Body of pancreas (tissue), 4 donors: ENCODE results near the gene P4HA1. TPM values are rescaled to one million over a fixed set of nuclear protein-coding genes. Genes with fewer than 3 reads are reported as not detected.

ENCODE experiments used
- ATAC-seq: fragments of 150-250 bp; one replicate; pipeline ENCODE4 v1.9.1; 2016
- DNase-seq, 4 donors: peaks; one replicate each; pipeline ENCODE4 v3.0.0-alpha.2; 2019
- H3K27ac ChIP-seq, 4 donors: fragments of 200-600 bp; sonication (generic); 1 replicate in 3 of 4; 2 replicates in 1 of 4; pipeline versions ENCODE4 v1.5.1 to v1.6.1; 2016 to 2019; ENCODE audit warnings: mild to moderate bottlenecking in 1 of 4, mixed read lengths in 1 of 4, moderate library complexity in 1 of 4
- H3K27me3 ChIP-seq, 2 donors: fragments of 200-600 bp; sonication (generic); one replicate each; pipeline ENCODE4 v1.6.0; 2016; ENCODE audit warnings: mild to moderate bottlenecking in 1 of 2
- H3K36me3 ChIP-seq, 2 donors: fragments of 200-600 bp; sonication (generic); replicated peaks in 1 of 2; 2 replicates each; pipeline ENCODE4 v1.5.1; 2016; ENCODE audit warnings: low read depth in 2 of 2; ENCODE audit not compliant: insufficient read depth in 1 of 2
- H3K4me1 ChIP-seq: fragments of 200-600 bp; sonication (generic); one replicate; pipeline ENCODE4 v1.6.0; 2016
- H3K4me3 ChIP-seq, 2 donors: fragments of 200-600 bp; sonication (generic); 1 replicate in 1 of 2; 2 replicates in 1 of 2; pipeline ENCODE4 v1.5.1; 2016 to 2019
- H3K9me3 ChIP-seq, 3 donors: fragments of 200-600 bp; sonication (generic); 1 replicate in 2 of 3; 2 replicates in 1 of 3; pipeline ENCODE4 v1.5.1; 2016
- CTCF ChIP-seq, 7 experiments: fragments of 450-650 bp in 4 of 7; fragments of 200-600 bp in 3 of 7; sonication (generic) in 3 of 7; IDR thresholded peaks; one replicate each; pipeline ENCODE4 v1.5.1; 2016 to 2019; ENCODE audit warnings: antibody characterized with exemption in 7 of 7
- POLR2A ChIP-seq, 3 donors: fragments of 450-650 bp; IDR thresholded peaks; one replicate each; pipeline ENCODE4 v1.6.1; 2016; ENCODE audit warnings: antibody characterized with exemption in 3 of 3, mild to moderate bottlenecking in 2 of 3
- WGBS, 2 donors: methylation state at CpG; one replicate each; pipeline ENCODE4 v1.1.5; 2017; 5-methylcytosine and 5-hydroxymethylcytosine counted together
- intact Hi-C: fragments of 100-400 bp; cut with DNase I; formaldehyde crosslinking; loops from one replicate; pipeline ENCODE4 v1.15.1; 2023
- total RNA-seq, 2 donors: library from RNA; depleted of rRNA; stranded (reverse); fragments of >200 nt; gene quantifications; one replicate each; pipeline ENCODE4 v1.1.0, GENCODE V29; 2016

Gene P4HA1
- total RNA-seq, 2 donors from 2014 or later, result 11.9 to 21.5 TPM

- intact Hi-C loops, result no loop called here
These were observed 38.1 kb upstream of the P4HA1 start for GRCh38 chr10:73134727-73135126.

GRCh38 chr10:73131913-73132686, 35.4 kb upstream of the P4HA1 start:
- H3K4me3 ChIP-seq, result no peak overlapping the region
- no peak for ATAC-seq
- no peaks in the 10 kb centered on the region for H3K27me3 ChIP-seq
- DNase-seq, result no peak
- peaks cover 11 to 31% of the 10 kb centered on the region in 2 donors for H3K36me3 ChIP-seq
- TF ChIP-seq CTCF (IDR thresholded peaks at IDR 0.05) (no peak), POLR2A (IDR thresholded peaks at IDR 0.05) (no peak)
- H3K27ac ChIP-seq, result no peak overlapping the region
- intact Hi-C loops, result no loop called here
- 91 to 92% methylated on average over 2 of the region's 2 CpGs for WGBS, 2 donors
- H3K4me1 ChIP-seq, result no peaks in the 10 kb centered on the region
- H3K9me3 ChIP-seq, result no peaks in the 10 kb centered on the region

More at GRCh38 chr10:73134727-73135126, 38.1 kb upstream of the P4HA1 start:
- no peaks in the 10 kb centered on the region for H3K27me3 ChIP-seq
- H3K4me3 ChIP-seq, result no peak overlapping the region
- no peak overlapping the region for H3K27ac ChIP-seq
- H3K9me3 ChIP-seq, result no peaks in the 10 kb centered on the region
- 82 to 88% methylated on average over 3 of the region's 3 CpGs for WGBS, 2 donors
- peaks cover 11 to 33% of the 10 kb centered on the region in 2 donors for H3K36me3 ChIP-seq
- H3K4me1 ChIP-seq, result no peaks in the 10 kb centered on the region
- no peak for ATAC-seq
- no peak for TF ChIP-seq POLR2A (IDR thresholded peaks at IDR 0.05)
- no peak for TF ChIP-seq CTCF (IDR thresholded peaks at IDR 0.05)
- no peak for DNase-seq

GRCh38 chr10:73131301-73131700, 34.6 kb upstream of the P4HA1 start:
- intact Hi-C loops, result no loop called here
- H3K36me3 ChIP-seq, result peaks cover 11 to 35% of the 10 kb centered on the region in 2 donors
- no peak overlapping the region for H3K4me3 ChIP-seq
- WGBS, 2 donors, result 63 to 66% methylated on average over 2 of the region's 2 CpGs
- no peak for TF ChIP-seq CTCF (IDR thresholded peaks at IDR 0.05)
- TF ChIP-seq POLR2A (IDR thresholded peaks at IDR 0.05), result no peak
- ATAC-seq (no peak), DNase-seq (no peak)
- no peak overlapping the region for H3K27ac ChIP-seq
- H3K9me3 ChIP-seq, result no peaks in the 10 kb centered on the region
- no peaks in the 10 kb centered on the region for H3K27me3 ChIP-seq
- no peaks in the 10 kb centered on the region for H3K4me1 ChIP-seq

GRCh38 chr10:73126343-73126742, 29.7 kb upstream of the P4HA1 start:
- Histone ChIP-seq H3K4me1 (no peaks in the 10 kb centered on the region), H3K27me3 (no peaks in the 10 kb centered on the region), H3K9me3 (no peaks in the 10 kb centered on the region), H3K36me3 (peaks cover 5 to 24% of the 10 kb centered on the region in 2 donors), H3K27ac (no peak overlapping the region), H3K4me3 (no peak overlapping the region)
- intact Hi-C loops, result no loop called here
- no peak for ATAC-seq
- WGBS, 2 donors, result 92 to 94% methylated on average over 2 of the region's 2 CpGs
- no peak for DNase-seq
- TF ChIP-seq CTCF (IDR thresholded peaks at IDR 0.05), result no peak
- TF ChIP-seq POLR2A (IDR thresholded peaks at IDR 0.05), result no peak

GRCh38 chr10:73119952-73120351, 23.3 kb upstream of the P4HA1 start:
- Histone ChIP-seq H3K4me1 (peaks cover 11% of the 10 kb centered on the region), H3K27ac (no peak overlapping the region), H3K27me3 (no peaks in the 10 kb centered on the region), H3K36me3 (peaks cover 0 to 3% of the 10 kb centered on the region in 2 donors), H3K4me3 (no peak overlapping the region), H3K9me3 (no peaks in the 10 kb centered on the region)
- 77 to 90% methylated on average over 4 of the region's 4 CpGs for WGBS, 2 donors
- no peak for TF ChIP-seq CTCF (IDR thresholded peaks at IDR 0.05)
- no peak for TF ChIP-seq POLR2A (IDR thresholded peaks at IDR 0.05)
- DNase-seq, result no peak
- intact Hi-C loops, result no loop called here
- ATAC-seq, result no peak
